Erythroblast (primary cell): ENCODE data around the gene FECH.

ENCODE experiments used
- GATA1 ChIP-seq: IDR thresholded peaks from 2 replicates; pipeline ENCODE4 v1.6.1; 2011; ENCODE audit warnings: low read depth, mild to moderate bottlenecking, control low read depth, low read length, moderate library complexity
- POLR2A ChIP-seq: IDR thresholded peaks from 2 replicates; pipeline ENCODE4 v1.6.1; 2011; ENCODE audit warnings: mild to moderate bottlenecking, low read length

DNA sequence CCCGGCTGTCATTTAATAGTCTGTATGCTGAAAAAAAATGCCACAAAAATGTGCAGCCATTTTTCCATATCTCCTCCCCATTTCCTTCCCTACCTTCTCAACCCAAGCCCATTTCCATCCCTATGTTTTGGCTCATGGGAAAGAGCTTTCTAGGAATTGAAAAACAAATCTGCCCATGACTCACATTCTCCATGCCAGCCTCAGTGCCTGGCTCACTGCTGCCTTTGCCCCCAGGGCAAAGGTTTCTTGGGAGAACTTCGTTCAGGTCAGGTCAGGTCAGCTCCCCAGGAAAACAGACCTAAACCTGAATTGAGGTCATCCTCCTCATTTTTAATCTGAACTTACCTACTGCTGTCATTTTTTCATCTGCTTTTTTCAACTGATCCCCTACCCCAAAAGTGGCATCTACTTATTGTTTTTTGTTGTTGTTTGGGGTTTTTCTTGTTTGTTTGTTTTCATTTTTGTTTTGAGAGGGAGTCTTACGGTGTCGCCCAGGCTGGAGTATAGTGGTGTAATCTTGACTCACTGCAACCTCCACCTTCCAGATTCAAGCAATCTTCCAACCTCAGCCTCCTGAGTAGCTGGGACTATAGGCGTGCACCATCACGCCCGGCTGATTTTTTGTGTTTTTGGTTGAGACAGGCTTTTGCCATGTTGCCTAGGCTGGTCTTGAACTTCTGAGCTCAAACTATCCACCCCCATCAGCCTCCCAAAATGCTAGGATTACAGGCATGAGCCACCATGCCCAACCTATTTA is 66.7 kb downstream of the FECH start:
- TF ChIP-seq POLR2A (no peak), GATA1 (no peak)
